ENCODE measurements around the gene MPC2. TPM values are rescaled to one million over a fixed set of nuclear protein-coding genes. Genes with fewer than 3 reads are reported as not detected.
A peak's percentile ranks its signal among the peaks of the same experiment; 100 is the strongest.
"Not testable (repeated sequence)": the region's sequence is repeated elsewhere in the genome, so short reads cannot be mapped to it uniquely, and the experiment has no call there.

The MPC2 gene
- total and polyA plus RNA-seq, 4 donors = 37.3 to 94.8 (median 52.3) TPM

DNA sequence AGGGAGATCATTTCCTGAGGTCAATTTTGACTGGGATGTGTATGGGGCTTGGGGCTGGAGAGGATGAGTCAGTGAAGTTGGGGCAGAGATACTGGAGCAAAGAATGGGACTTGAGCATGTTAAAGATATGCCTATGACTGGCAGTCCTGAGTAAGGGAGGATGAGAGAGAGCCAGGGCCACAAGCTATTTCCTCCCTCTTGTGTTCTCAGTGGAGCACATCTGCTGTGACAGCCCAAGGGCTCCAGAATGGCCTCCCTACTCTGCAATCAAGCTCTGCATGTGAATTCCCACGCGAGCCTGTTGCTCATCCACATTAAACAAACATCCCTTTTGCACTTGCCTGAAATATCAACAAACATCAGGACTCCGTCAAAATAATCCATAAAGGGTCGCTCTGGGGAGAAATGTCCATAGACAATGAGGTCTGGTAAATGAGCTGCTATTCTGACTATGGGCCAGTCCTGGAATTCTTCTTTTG is 32.2 kb downstream of the MPC2 start:
- ATAC-seq (ENCODE audit: low FRiP score) (no peak), DNase-seq (no peak)
- no peaks in the 10 kb centered on the region for H3K27me3 ChIP-seq (ENCODE audit: control insufficient read depth in 1 of 2, insufficient read depth in 2 of 2, low read length in 1 of 2)
- H3K36me3 ChIP-seq (ENCODE audit: control insufficient read depth in 1 of 2, insufficient read depth in 2 of 2, low read length in 1 of 2) = no peaks in the 10 kb centered on the region
- 73 to 74% methylated on average over 4 of the region's 4 CpGs for WGBS, 2 donors
- no peak overlapping the region for H3K4me3 ChIP-seq (ENCODE audit: low read length in 2 of 2)
- intact Hi-C loops (cut with DNase I) = no loop called here
- no peaks in the 10 kb centered on the region for H3K4me1 ChIP-seq (ENCODE audit: control insufficient read depth in 1 of 2, insufficient read depth in 2 of 2, low read length in 2 of 2)
- no peak overlapping the region for H3K27ac ChIP-seq (ENCODE audit: low read depth in 1 of 2, low read length in 2 of 2)
- no peaks in the 10 kb centered on the region for H3K9me3 ChIP-seq (ENCODE audit: control insufficient read depth, low read length)

DNA sequence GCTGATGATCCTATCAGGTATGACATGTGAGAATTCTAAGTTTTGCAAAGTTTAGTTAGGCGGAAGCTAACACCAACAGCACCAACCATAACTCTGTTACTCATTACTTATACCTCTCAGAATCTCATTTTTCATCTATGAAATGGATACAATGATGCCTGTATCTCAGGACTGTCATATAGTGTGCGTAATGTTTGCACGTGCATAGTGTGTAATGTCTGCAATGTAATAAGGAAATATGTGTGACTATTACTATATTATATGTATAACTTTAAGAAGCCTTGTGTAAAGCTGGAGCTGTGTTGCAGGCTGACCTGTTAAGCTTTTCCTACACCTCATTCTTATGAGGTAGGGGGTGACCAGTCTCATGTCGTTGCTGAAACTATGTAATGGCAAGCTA is 36.0 kb downstream of the MPC2 start:
- H3K27ac ChIP-seq (ENCODE audit: low read depth in 1 of 2, low read length in 2 of 2) = no peak overlapping the region
- DNase-seq = no peak
- 93 to 95% methylated on average over 4 of the region's 4 CpGs for WGBS, 2 donors

GRCh38 chr1:167899253-167899681 is 37.6 kb downstream of the MPC2 start:
- peak overlapping the region; percentile 18 to 39 for H3K27ac ChIP-seq (ENCODE audit: low read depth in 1 of 2, low read length in 2 of 2)
- WGBS, 2 donors = 0 to 5% methylated on average over 4 of the region's 4 CpGs
- peak; percentile 85 to 88 for DNase-seq

More for the DNA sequence above, 36.0 kb downstream of the MPC2 start:
- no peak for ATAC-seq (ENCODE audit: low FRiP score)
- no peaks in the 10 kb centered on the region for H3K36me3 ChIP-seq (ENCODE audit: control insufficient read depth in 1 of 2, insufficient read depth in 2 of 2, low read length in 1 of 2)
- H3K4me1 ChIP-seq (ENCODE audit: control insufficient read depth in 1 of 2, insufficient read depth in 2 of 2, low read length in 2 of 2) = no peaks in the 10 kb centered on the region
- intact Hi-C loops (cut with DNase I) = no loop called here
- no peaks in the 10 kb centered on the region for H3K9me3 ChIP-seq (ENCODE audit: control insufficient read depth, low read length)
- H3K4me3 ChIP-seq (ENCODE audit: low read length in 2 of 2) = no peak overlapping the region
- H3K27me3 ChIP-seq (ENCODE audit: control insufficient read depth in 1 of 2, insufficient read depth in 2 of 2, low read length in 1 of 2) = no peaks in the 10 kb centered on the region

GRCh38 chr1:167898578-167899222 is 38.2 kb downstream of the MPC2 start:
- no peaks in the 10 kb centered on the region for H3K4me1 ChIP-seq (ENCODE audit: control insufficient read depth in 1 of 2, insufficient read depth in 2 of 2, low read length in 2 of 2)
- peak overlapping the region; percentile 18 to 39 for H3K27ac ChIP-seq (ENCODE audit: low read depth in 1 of 2, low read length in 2 of 2)
- no peaks in the 10 kb centered on the region for H3K36me3 ChIP-seq (ENCODE audit: control insufficient read depth in 1 of 2, insufficient read depth in 2 of 2, low read length in 1 of 2)
- intact Hi-C loops (cut with DNase I) = no loop called here
- 94 to 98% methylated on average over 9 of the region's 9 CpGs for WGBS, 2 donors
- H3K4me3 ChIP-seq (ENCODE audit: low read length in 2 of 2) = no peak overlapping the region
- H3K27me3 ChIP-seq (ENCODE audit: control insufficient read depth in 1 of 2, insufficient read depth in 2 of 2, low read length in 1 of 2) = no peaks in the 10 kb centered on the region
- DNase-seq (no peak), ATAC-seq (ENCODE audit: low FRiP score) (no peak)
- H3K9me3 ChIP-seq (ENCODE audit: control insufficient read depth, low read length) = no peaks in the 10 kb centered on the region

More at GRCh38 chr1:167899253-167899681, 37.6 kb downstream of the MPC2 start:
- H3K4me1 ChIP-seq (ENCODE audit: control insufficient read depth in 1 of 2, insufficient read depth in 2 of 2, low read length in 2 of 2) = no peaks in the 10 kb centered on the region
- no peak overlapping the region for H3K4me3 ChIP-seq (ENCODE audit: low read length in 2 of 2)
- H3K36me3 ChIP-seq (ENCODE audit: control insufficient read depth in 1 of 2, insufficient read depth in 2 of 2, low read length in 1 of 2) = no peaks in the 10 kb centered on the region
- intact Hi-C loops (cut with DNase I) = no loop called here
- peak; percentile 81 for ATAC-seq (ENCODE audit: low FRiP score)
- H3K27me3 ChIP-seq (ENCODE audit: control insufficient read depth in 1 of 2, insufficient read depth in 2 of 2, low read length in 1 of 2) = no peaks in the 10 kb centered on the region
- H3K9me3 ChIP-seq (ENCODE audit: control insufficient read depth, low read length) = no peaks in the 10 kb centered on the region

DNA sequence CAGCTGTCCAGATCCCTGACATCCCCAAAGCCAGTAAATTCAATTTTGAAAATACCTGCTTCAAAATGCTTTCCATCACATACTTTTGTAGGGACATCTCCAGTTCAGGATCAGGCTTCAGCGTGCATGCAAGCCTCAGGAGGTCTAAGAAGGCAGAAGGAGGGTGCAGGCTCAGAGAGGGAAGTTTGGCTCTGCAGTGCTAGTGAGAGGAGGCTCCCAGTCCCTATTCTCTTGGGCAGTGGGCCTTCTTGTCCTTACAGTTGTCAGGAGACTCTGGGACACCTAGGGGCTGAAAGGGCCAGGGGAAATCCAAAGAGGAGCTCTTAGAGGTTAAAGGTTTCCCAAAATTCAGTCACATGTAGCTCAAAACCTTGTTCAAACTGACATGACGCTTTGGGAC is 43.1 kb downstream of the MPC2 start:
- no peak overlapping the region for H3K4me3 ChIP-seq (ENCODE audit: low read length in 2 of 2)
- no peaks in the 10 kb centered on the region for H3K9me3 ChIP-seq (ENCODE audit: control insufficient read depth, low read length)
- H3K27ac ChIP-seq (ENCODE audit: low read depth in 1 of 2, low read length in 2 of 2) = no peak overlapping the region
- no peaks in the 10 kb centered on the region for H3K4me1 ChIP-seq (ENCODE audit: control insufficient read depth in 1 of 2, insufficient read depth in 2 of 2, low read length in 2 of 2)
- intact Hi-C loops (cut with DNase I) = no loop called here
- DNase-seq (no peak), ATAC-seq (ENCODE audit: low FRiP score) (no peak)
- H3K36me3 ChIP-seq (ENCODE audit: control insufficient read depth in 1 of 2, insufficient read depth in 2 of 2, low read length in 1 of 2) = no peaks in the 10 kb centered on the region
- H3K27me3 ChIP-seq (ENCODE audit: control insufficient read depth in 1 of 2, insufficient read depth in 2 of 2, low read length in 1 of 2) = no peaks in the 10 kb centered on the region
- WGBS, 2 donors = 96 to 97% methylated on average over 2 of the region's 2 CpGs

DNA sequence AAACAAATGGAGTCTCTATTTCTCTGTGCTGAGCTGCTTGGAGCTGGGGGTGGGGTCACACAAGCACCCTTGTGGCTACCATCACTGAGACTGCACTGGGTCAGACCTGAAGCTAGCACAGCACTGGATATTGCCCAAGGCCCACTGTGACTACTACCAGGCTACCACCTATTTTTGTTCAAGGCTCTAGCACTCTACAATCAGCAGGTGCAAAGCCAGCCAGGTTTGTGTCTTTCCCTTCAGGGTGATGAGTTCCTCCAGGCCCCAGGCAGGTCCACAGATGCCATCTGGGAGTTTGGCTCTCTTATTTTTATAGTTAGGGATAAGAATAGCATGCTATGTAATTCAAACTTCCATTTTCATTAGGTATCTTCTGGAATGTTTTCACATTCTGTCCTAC is 46.5 kb downstream of the MPC2 start:
- no peaks in the 10 kb centered on the region for H3K4me1 ChIP-seq (ENCODE audit: control insufficient read depth in 1 of 2, insufficient read depth in 2 of 2, low read length in 2 of 2)
- no peak overlapping the region for H3K4me3 ChIP-seq (ENCODE audit: low read length in 2 of 2)
- no peak for ATAC-seq (ENCODE audit: low FRiP score)
- no peak for DNase-seq
- H3K27ac ChIP-seq (ENCODE audit: low read depth in 1 of 2, low read length in 2 of 2) = no peak overlapping the region
- H3K36me3 ChIP-seq (ENCODE audit: control insufficient read depth in 1 of 2, insufficient read depth in 2 of 2, low read length in 1 of 2) = no peaks in the 10 kb centered on the region
- intact Hi-C loops (cut with DNase I) = no loop called here
- no peaks in the 10 kb centered on the region for H3K9me3 ChIP-seq (ENCODE audit: control insufficient read depth, low read length)
- no peaks in the 10 kb centered on the region for H3K27me3 ChIP-seq (ENCODE audit: control insufficient read depth in 1 of 2, insufficient read depth in 2 of 2, low read length in 1 of 2)

- H3K4me3 ChIP-seq (ENCODE audit: low read length in 2 of 2); intact Hi-C loops (cut with DNase I); ATAC-seq (ENCODE audit: low FRiP score); DNase-seq; H3K36me3 ChIP-seq (ENCODE audit: control insufficient read depth in 1 of 2, insufficient read depth in 2 of 2, low read length in 1 of 2); H3K4me1 ChIP-seq (ENCODE audit: control insufficient read depth in 1 of 2, insufficient read depth in 2 of 2, low read length in 2 of 2); H3K9me3 ChIP-seq (ENCODE audit: control insufficient read depth, low read length); H3K27me3 ChIP-seq (ENCODE audit: control insufficient read depth in 1 of 2, insufficient read depth in 2 of 2, low read length in 1 of 2); H3K27ac ChIP-seq (ENCODE audit: low read depth in 1 of 2, low read length in 2 of 2): not testable (repeated sequence)
- WGBS, 2 donors = 92% methylated on average over 2 of the region's 2 CpGs
These were observed 49.7 kb downstream of the MPC2 start for GRCh38 chr1:167887187-167887586.

GRCh38 chr1:167882376-167882775 is 54.5 kb downstream of the MPC2 start:
- Histone ChIP-seq H3K27ac (ENCODE audit: low read depth in 1 of 2, low read length in 2 of 2) (no peak overlapping the region), H3K27me3 (ENCODE audit: control insufficient read depth in 1 of 2, insufficient read depth in 2 of 2, low read length in 1 of 2) (no peaks in the 10 kb centered on the region), H3K4me1 (ENCODE audit: control insufficient read depth in 1 of 2, insufficient read depth in 2 of 2, low read length in 2 of 2) (no peaks in the 10 kb centered on the region), H3K4me3 (ENCODE audit: low read length in 2 of 2) (no peak overlapping the region), H3K9me3 (ENCODE audit: control insufficient read depth, low read length) (no peaks in the 10 kb centered on the region), H3K36me3 (ENCODE audit: control insufficient read depth in 1 of 2, insufficient read depth in 2 of 2, low read length in 1 of 2) (no peaks in the 10 kb centered on the region)
- 97% methylated on average over 8 of the region's 8 CpGs for WGBS, 2 donors
- ATAC-seq (ENCODE audit: low FRiP score) (no peak), DNase-seq (no peak)
- intact Hi-C loops (cut with DNase I) = no loop called here

- DNase-seq = no peak
- Histone ChIP-seq H3K9me3 (ENCODE audit: control insufficient read depth, low read length) (no peaks in the 10 kb centered on the region), H3K4me3 (ENCODE audit: low read length in 2 of 2) (no peak overlapping the region), H3K27ac (ENCODE audit: low read depth in 1 of 2, low read length in 2 of 2) (no peak overlapping the region), H3K36me3 (ENCODE audit: control insufficient read depth in 1 of 2, insufficient read depth in 2 of 2, low read length in 1 of 2) (no peaks in the 10 kb centered on the region), H3K27me3 (ENCODE audit: control insufficient read depth in 1 of 2, insufficient read depth in 2 of 2, low read length in 1 of 2) (no peaks in the 10 kb centered on the region), H3K4me1 (ENCODE audit: control insufficient read depth in 1 of 2, insufficient read depth in 2 of 2, low read length in 2 of 2) (no peaks in the 10 kb centered on the region)
- ATAC-seq (ENCODE audit: low FRiP score) = no peak
- intact Hi-C loops (cut with DNase I) = no loop called here
- 94 to 95% methylated on average over 3 of the region's 3 CpGs for WGBS, 2 donors
These were observed 55.1 kb downstream of the MPC2 start for GRCh38 chr1:167881786-167882185.
